Fibroblast of skin of back (primary cell): Measurements from ENCODE around the gene AFAP1L2.

Experiments used
- DNase-seq: peaks from one replicate; pipeline ENCODE4 v3.0.0-alpha.2; 2013

AFAP1L2 gene

DNA sequence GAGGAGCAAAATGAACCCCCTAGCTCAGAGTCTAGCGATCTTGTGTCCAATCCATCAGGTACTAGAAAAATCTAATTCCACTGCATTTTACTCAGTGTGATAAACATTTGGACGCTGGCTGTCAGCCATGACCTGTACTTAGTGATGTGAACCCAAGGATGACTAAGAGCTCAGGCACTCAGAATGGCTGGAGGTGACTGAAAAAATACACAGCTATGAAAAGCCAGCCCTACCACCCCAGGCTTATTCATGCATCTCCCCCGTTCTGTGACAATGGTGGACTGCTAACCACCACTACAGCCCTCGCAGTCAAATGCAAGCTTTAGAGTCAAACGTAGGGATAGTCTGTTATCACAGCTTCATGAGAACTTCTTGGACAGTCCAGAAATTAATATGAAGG is 14.9 kb downstream of the AFAP1L2 start:
- DNase-seq: no peak

DNA sequence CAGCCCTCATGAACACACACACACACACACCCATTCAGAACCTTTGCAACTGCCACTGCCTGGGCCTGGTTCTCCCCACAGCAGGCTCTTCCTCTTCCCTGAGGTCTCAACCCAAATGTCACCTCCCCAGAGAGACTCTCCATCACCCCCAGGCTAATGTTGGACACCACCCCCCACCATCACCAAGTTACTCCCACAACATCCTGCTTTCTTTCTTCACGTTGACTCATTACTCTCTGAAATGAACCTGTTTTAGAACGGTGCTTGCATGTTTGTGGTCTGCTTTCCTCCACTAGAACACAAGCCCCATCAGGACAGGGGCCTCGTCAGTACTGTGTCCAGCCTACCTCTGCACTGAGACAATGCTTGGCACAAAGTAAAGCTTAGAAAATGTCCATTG is 16.0 kb downstream of the AFAP1L2 start:
- no peak for DNase-seq

DNA sequence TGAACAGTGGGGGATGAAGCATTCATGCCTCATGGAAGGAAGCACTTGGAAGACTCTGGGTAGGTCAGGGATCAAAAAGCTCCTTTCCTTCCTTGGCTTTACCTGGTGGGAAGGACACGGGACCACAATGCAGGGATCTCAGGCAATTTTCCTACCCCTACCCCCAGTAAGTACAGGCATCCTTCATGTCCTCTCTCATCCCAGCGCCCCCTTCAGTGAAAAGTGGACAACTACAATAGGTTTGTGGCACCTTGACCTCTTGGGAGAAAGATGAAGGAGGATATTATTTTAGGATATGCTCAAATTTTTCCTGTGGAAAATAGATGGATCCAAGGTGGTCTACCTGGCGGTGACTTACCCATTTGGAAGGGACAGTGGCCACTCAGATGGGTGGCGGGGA is 16.5 kb downstream of the AFAP1L2 start:
- no peak for DNase-seq

DNA sequence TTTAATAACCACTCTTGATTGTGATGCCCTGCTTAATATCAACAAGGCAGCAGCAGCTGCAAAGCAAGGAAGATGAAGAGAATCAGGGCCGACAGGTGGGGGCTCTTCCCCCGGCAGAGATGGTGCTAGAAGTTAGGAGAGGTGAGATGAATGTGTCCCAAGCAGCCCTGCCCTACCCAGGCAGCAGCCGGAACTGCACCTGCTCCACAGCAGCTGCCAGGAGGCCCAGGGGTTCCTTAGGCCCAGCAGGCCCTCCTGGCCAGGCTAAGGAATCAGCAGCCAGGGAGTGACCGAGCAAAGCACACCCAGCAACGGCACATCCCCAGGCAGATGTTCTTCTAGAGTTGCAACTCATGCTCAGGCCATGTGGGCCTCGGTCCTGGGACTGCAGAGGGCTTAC is 17.9 kb downstream of the AFAP1L2 start:
- DNase-seq: no peak

DNA sequence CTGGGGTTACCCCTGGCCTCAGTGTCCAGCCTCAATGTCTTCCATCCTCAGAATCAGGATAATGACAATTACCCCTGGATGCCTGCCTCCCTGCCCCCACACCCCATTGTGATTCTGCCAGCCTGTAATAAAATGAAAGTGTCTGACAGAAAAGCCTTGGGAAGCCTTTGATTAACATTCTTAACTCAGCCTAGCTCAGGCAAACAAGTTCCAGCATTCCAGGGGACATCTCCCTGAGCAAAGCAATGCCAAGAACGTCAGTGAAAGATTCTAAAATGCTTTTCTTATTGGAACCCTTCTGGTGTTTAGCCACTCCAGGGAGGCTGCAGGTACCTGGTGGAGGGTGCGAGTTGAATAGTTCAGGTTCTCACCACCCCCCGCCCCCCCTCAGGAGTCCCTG is 18.7 kb downstream of the AFAP1L2 start:
- DNase-seq: no peak

DNA sequence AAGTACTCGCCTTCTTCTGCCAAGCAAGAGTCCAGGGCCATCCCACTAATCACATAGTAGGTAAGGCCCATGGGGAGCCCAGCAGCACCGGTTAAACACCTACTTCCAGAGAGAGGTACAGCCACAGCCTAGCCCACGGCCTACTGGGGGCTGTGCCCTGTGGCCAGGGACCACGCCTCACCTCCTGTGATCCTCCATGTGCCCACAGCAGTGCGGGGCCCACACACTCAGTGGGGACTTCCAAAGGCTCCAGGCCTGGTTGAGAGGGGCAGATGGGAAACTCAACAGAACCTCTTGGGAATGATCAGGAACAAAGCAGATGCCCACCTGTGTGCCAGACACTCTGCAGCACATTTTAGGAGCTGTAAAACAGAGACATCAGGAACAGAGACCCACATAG is 19.7 kb downstream of the AFAP1L2 start:
- no peak for DNase-seq

DNA sequence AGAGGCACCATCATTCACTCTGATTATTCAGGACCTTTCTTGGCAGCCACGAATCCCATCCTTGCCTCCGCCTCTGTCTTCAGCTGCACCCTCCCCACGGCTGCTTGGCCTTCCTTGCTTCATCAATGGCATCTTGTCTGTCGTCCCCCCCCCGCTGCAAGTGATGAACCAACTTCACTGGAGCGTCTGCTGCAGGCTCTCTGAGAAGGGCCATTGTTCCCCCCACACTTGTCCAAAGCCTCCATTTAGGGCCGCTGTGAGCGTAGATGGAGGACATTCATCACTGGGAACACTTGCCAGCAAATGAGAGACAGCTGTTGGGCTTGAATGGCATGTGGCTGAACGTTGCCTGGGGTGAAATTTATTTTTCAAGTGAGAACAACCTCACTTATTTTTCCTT is 20.1 kb downstream of the AFAP1L2 start:
- DNase-seq: no peak

DNA sequence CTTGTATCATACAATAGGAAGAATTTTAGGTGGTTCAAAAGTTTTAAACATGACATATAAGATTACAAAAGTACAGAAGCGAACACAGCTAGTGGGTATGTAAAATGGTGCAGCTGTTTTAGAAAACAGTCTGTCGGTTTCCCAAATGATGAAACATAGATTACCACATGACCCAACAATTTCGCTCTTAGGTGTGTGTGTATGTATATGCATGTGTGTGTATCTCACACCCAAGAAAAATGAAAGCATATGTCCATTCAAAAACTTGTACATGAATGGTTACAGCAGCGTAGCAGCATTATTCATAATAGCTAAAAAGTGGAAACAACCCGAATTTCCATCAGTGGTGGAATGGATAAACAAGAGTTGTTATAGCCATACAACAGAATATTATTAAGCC is 23.5 kb downstream of the AFAP1L2 start:
- no peak for DNase-seq

DNA sequence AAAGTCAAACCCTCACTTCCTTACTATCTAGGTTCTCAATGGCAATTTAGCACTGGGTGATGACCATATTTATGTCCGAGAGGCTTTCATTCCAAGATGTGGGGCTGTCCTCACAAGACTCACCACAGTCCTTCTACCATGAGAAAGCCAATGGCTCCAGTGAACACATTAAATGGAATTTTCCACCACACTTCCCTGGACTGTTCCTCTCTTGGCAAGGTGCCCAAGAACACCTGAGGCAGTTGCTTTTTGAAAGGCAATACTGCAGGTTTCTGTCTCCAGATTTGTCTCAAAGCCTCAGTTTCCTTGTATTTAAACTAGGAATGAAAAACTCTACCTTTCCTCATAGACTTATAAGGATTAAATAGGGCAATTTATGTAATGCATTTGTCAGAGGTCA is 24.2 kb downstream of the AFAP1L2 start:
- DNase-seq: no peak

DNA sequence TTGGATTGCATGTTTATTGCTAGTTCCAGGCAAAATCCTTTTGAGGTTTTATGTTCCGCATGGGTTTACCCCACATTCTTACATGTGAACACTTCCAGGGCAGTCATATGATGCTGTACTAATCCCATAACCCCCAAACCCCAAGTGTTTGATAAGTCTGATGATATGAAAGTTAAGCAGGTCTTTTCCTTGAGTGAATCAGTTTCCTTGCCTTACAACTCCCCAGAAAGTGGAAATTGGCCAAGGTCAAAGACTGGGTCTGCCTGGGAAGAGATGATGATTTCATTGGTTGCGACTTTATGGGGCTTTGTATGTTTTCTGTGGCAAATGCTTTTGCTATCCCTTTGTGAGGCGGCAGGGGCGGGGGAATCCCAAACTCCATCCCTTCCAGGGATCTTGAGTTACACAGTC is 24.7 kb downstream of the AFAP1L2 start:
- peak; percentile 49 for DNase-seq

DNA sequence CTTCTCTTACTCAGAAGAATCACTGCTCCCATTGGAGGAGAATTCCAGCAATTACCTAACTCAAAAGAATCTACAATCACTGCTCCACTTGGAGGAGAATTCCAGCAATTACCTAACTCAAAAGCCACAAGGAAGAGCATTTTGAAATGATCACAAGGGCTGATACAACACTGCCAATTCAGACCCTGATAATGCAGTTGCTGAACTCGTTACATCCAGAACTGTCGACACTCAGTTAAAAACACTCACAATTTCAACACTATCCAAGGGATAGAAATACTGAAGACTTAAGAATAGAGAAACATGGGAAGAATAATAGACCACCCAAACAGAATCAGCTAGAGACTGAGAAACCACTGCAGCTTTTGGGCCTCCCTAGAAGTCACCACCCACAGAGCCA is 27.8 kb downstream of the AFAP1L2 start:
- no peak for DNase-seq

DNA sequence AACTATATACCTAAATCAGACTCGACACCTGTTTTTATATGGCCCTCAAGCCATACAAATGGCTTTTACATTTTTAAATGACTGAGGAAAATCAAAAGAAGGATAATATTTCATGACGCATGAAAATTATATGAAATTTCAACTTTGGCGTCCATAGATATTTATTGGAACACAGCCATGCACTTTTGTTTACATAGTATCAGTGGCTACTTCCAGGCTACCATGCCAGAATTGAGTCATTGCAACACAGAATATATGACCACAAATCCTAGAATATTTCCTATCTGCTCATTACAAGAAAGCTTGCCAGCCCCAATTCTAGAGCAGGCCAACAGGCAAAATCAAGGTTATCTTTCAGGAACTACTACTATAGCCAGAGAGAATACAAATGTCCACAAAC is 29.3 kb downstream of the AFAP1L2 start:
- DNase-seq: peak; percentile 61

DNA sequence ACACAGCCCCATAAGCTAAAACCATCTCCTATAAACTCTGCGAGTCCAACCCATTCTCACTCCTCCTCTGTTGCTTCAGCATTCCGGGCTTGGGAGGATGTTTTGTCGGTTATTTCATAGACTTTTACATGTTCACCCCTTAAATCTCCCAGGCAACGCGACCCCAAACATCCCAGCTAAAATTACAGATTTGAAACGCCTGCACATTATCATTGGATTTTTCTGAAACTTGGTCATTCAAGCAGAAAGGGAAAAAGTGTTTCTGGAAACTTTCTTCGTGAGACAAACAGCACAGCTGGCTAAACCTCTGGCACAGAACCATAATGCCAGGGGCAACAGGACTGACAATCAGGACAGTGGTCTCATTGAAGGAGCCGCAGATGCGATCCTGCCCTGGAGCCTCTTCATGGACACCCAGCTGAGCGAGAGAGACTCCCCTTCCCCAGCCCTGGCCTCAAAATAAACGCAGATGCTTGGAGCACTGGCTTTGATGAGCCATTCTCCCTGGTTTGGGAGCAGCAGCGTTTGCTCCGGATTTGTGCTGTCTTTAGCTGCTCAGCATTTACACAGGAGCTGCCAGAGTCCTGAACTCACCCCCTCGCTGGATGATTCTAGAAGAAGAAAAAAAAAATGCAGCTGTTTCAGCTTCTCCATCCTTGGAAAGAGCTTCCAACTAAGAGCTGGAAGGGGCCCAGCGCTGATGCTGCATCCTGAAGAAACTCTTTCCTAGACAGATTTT is 30.1 kb downstream of the AFAP1L2 start:
- DNase-seq: peak; percentile 45

DNA sequence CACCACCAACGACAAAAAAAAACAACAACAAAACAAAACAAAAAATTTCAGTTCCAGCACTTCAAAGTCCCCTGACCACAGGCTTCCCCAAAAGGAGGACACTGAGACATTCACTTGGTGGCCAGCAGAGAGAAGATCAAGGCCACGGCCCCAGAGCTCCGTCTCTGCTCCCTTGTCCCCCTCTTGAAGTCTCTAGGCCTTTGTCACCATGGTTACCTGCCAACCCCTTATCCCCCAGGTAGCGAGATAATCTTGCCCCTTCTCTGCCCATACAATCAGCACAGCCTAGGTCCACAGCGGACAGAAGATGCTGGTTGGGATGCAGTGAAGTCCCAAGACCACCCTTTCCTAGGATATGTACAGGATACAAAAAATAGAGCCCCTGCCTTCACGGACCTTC is 30.7 kb downstream of the AFAP1L2 start:
- DNase-seq: no peak

DNA sequence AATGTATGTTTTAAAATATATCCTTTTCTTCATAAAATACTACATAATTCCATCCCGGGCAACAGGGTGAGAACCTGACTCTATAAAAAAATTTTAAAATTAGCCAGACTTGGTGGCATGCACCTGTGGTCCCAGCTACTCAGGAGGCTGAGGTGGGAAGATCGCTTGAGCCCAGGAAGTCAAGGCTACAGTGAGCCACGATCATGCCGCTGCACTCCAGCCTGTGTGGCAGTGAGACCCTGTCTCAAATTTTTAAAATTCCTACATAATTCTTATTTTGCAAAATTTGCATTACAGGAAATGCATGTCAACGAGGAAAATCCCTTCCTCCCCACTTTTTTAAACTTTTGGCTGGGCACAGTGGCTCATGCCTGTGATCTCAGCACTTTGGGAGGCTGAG is 31.3 kb downstream of the AFAP1L2 start:
- no peak for DNase-seq

DNA sequence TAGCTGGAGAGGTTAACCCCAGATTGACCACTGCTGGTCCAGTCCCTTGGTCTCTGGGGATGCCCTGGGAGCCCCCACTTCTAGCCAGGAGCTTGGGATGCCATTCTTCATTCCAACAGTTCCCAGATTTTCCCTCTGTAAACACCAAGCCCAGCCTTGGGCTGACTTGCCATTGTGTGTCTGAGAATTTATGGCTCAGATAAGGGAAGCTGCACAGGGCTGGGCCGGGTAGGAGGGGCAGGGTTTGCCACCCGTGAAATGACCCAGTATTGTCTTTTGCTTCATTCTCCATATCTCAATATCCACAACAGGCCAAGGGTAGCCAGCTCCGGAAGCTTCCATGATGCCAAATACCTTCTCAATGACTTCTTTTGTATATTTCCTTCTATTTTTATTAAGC is 32.1 kb downstream of the AFAP1L2 start:
- no peak for DNase-seq

DNA sequence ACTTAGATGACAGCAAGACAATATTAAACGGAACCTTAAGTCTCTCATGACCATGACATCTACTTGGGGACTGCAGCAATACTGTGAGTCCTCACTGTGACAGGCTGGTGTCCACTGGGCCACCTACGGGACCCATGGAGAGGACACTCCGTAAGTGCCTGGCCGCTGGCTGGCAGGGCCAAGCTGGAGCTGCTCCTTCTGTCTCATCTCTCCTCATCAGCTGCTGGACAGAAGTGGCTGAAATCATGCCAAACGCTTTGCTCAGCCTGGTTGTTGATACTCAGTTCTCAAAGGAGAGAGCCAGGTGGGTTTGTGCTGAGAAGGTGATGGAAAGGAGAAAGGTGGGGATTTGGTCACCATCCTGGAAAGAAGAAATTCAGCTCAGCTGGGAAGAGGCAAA is 33.3 kb downstream of the AFAP1L2 start:
- DNase-seq: no peak

DNA sequence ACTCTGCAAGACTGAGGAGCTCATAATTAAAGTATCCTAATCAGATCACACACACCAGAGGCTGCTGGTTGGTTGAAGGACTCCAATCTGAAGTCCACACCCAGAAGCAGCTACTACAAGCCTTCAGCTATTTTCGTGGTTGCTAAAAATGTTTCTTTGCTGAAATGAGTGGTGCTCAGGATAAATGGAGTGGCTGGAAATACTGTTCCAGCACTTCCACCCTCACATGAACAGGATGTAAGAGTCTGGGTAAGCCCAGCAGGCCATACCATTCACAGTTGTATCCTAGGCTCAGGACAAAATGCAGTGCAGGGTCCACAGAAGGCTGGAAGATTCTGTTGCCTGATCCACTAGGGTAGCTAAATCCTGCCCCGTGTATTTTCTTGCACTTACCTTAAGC is 34.1 kb downstream of the AFAP1L2 start:
- DNase-seq: no peak

DNA sequence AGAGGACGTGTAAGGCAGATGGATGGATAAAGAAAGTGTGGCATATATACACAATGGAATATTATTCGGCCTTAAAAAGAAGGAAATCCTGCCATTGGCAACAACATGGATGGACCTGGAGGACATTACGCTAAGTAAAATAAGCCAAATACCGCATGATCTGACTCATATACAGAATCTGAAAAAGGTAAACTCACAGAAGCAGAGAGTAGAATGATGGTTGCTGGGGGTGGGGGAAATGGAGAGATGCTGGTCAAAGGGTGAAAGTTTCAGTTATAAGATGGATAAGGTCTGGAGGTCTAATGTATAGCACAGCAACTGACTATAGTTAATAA is 36.3 kb downstream of the AFAP1L2 start:
- no peak for DNase-seq

DNA sequence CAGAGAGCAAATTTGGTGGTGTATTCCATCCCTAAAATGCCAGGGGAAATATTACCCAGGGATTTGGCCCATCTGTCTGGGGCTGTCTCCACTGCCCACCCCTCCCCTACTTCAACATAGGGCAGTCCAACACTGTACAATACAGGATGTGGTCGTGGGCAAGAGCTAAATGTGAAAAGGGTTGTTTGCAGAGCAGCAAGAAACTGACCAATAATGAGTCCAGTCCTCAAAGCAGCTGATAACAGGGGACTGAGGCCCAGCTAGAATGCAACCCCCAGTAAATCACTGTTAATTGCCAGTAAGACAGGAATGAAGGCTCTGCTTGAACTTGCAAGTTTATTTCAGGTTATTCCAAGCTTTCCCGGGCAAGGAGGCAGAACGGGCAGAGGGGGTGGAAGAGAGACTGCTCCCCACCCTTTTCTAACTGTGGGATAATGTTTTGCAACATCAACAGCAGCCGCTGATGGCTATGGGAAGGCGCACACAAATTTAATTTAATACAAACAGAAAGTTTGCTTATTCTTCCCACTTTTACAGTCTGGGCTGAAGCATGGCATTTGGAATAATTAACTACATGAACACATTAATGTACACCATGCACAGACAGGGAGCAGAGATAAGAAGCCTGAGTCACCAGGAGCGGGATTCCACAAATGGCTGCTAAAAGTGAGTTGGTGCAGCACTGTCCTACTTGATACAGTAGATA is 36.8 kb downstream of the AFAP1L2 start:
- DNase-seq: peak; percentile 45

DNA sequence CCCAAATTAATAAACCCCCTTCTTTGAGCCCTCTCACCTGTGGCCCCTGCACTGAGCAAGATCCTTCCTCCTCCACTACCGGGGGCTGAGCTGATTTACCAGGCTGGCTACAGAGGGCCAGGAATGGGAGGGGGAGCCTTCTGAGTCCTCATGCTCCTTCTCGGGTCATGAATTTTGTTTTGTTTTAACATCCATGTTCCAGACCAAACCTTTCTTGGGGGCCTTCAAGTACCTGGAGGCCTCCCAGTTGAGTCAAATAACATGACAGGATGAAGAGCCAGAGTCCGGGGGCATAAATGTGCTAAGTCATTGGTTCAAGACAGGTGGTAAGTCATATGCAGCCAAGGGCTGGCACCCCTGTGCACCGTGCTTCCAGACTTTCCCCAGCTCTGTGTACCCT is 39.6 kb downstream of the AFAP1L2 start:
- no peak for DNase-seq

DNA sequence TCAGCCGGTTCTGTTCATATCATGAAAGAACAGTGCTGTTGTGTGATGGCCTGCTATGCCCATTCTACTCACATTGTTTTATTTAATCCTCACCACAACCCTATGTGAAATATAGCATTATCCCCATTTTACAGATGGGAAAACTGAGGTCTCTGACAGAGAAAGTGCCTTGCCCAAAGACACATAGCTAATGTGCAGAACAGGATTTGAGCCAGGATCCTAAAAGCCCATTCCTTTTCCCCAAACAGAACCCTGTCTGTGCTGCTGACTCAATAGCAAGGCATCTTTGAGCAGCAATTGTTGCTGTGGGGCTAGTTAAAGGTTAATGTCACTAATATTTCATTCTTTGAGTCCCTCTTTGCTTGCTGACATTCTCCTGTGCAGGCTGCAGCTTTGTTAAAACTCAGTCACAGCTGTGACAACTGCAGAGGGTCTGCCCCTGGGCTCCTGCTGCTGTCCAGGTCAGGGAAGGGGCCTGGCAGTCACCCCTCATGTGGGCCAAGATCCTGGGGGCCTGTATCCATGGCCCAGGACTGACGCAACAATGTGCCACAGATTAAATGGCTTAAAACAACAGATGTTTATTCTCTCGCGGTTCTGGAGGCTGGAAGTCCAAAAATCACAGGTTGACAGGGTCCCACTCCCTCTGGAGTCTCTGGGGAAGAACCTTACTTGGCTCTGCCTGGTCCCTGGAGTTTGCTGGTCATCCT is 40.4 kb downstream of the AFAP1L2 start:
- peak; percentile 22 for DNase-seq

DNA sequence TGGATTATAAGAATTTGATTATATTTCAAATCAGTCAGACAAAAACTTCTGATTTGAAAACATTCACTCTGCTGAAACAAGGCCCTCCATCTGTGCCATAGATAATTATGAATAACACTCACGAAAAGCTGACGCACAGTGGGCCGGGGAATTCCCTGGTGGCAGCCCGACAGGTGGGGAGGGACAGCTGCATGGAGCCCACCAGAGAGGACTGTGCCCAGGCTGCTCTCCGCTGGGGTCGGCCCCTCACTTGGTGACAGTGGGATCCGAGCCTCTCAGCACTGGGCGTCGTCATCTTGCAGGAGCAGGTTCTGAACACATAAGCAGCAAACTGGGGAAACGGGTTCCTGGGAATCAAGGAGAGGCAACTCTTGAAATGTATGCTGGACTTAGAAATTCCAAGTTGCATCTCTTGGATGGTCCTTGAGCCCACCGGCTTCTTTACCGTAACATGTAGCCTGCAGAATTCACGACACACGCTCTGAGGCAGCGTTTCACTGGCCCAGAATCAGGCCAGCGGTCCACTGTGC is 41.4 kb downstream of the AFAP1L2 start:
- DNase-seq: no peak

DNA sequence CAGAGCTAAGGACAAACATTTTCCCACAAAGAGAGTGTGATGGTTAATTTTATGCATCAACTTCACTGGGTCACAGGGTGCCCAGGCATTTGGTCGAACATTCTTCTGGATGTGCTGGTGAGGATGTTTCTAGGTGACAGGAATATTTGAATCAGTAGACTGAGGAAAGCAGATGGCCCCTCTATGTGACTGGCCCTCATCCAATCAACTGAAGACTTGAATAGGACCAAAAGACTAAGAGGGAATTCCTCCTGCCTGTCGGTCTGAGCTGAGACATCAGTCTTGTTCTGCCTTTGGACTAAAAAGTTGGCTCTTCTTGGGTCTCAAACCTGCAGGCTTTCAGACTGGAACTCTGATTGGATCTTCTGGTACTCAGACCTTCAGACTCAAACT is 44.4 kb downstream of the AFAP1L2 start:
- no peak for DNase-seq
